ENCODE data around the gene CDKAL1. TPM values are rescaled to one million over a fixed set of nuclear protein-coding genes. Genes with fewer than 3 reads are reported as not detected.

Gene CDKAL1
- total and polyA plus RNA-seq, 10 of the 15 experiments (the other 5 are each of a cell fraction or from before 2014, with no cell fraction given), result 10.7 to 26.9 (median 17.3) TPM

DNA sequence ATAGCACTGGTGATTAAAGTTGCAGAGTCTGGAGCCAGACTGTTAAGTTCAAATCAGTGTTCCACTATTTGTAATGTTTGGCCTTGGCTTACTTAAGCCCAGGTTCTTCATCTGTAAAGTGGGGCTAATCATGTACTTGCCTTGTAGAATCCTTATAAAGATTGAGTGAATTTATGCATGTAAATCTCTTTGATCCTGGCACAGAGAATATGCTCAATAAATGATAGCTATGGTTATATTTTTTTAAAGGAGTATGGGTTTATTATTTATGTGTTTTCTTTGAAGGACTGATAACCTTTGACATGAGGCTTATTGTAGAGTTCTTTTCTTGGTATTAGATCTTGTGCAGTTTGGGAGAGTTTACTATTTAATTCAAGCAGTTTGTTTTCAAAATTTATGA, 89.5 kb downstream of the CDKAL1 start:
- Histone ChIP-seq H4K20me1 (ENCODE audit: control insufficient read depth, insufficient read depth) (no peaks in the 10 kb centered on the region), H3K4me2 (ENCODE audit: control insufficient read depth, insufficient read depth) (no peak overlapping the region), H3K79me2 (ENCODE audit: control insufficient read depth, insufficient read depth, low read length) (no peaks in the 10 kb centered on the region), H3K4me1 (ENCODE audit: control insufficient read depth, insufficient read depth, low read length) (no peaks in the 10 kb centered on the region), H3K27me3 (replicated peaks in 1 of 2; ENCODE audit: control insufficient read depth in 2 of 2, insufficient read depth in 2 of 2, low read length in 1 of 2) (no peaks in the 10 kb centered on the region), H3K4me3 (no peak overlapping the region), H3K9me3 (replicated peaks; ENCODE audit: control insufficient read depth, insufficient read depth, low read length) (no peaks in the 10 kb centered on the region), H3K27ac (ENCODE audit: control insufficient read depth, insufficient read depth) (no peak overlapping the region), H2AFZ (ENCODE audit: control insufficient read depth, low read depth, low read length) (no peak overlapping the region), H3K36me3 (ENCODE audit: control insufficient read depth in 2 of 2, insufficient read depth in 2 of 2, low read length in 1 of 2) (no peaks in the 10 kb centered on the region), H3K9ac (ENCODE audit: control insufficient read depth, insufficient read depth, low read length) (no peak overlapping the region)
- intact Hi-C loops (cut with micrococcal nuclease; ENCODE audit: unreplicated experiment) (no loop called here), in situ Hi-C loops (cut with MboI) (no loop called here)
- FAIRE-seq, result no peak
- ChIA-PET POLR2A (no interaction called here), SMC1A (ENCODE audit: uncharacterized antibody, unreplicated experiment) (interaction anchor here (1.7 kb wide), 1 partner anchor 9 kb away, joined by 4 read pairs; no protein-coding TSS in a partner anchor), CTCF (no interaction called here), RAD21 (ENCODE audit: unreplicated experiment) (interaction anchor here (1.1 kb wide), 1 partner anchor 96 kb away, joined by 4 read pairs; no protein-coding TSS in a partner anchor)
- no peak for DNase-seq (ENCODE audit: low read depth, low spot score)
- ATAC-seq, result no peak
- BruUV-seq (replicated peaks), result no TSS peak
- TF ChIP-seq FOS (IDR thresholded peaks at IDR 0.05; ENCODE audit: borderline replicate concordance, extremely low read depth, insufficient read length), result no peak
- no peak for TF ChIP-seq RELA (IDR thresholded peaks at IDR 0.05; ENCODE audit: borderline replicate concordance, partially characterized antibody)
- TF ChIP-seq, protein P1, sequence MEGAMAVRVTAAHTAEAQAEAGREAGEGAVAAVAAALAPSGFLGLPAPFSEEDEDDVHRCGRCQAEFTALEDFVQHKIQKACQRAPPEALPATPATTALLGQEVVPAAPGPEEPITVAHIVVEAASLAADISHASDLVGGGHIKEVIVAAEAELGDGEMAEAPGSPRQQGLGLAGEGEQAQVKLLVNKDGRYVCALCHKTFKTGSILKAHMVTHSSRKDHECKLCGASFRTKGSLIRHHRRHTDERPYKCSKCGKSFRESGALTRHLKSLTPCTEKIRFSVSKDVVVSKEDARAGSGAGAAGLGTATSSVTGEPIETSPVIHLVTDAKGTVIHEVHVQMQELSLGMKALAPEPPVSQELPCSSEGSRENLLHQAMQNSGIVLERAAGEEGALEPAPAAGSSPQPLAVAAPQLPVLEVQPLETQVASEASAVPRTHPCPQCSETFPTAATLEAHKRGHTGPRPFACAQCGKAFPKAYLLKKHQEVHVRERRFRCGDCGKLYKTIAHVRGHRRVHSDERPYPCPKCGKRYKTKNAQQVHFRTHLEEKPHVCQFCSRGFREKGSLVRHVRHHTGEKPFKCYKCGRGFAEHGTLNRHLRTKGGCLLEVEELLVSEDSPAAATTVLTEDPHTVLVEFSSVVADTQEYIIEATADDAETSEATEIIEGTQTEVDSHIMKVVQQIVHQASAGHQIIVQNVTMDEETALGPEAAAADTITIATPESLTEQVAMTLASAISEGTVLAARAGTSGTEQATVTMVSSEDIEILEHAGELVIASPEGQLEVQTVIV (IDR thresholded peaks at IDR 0.05; ENCODE audit: borderline replicate concordance, partially characterized antibody), result no peak
- TF ChIP-seq, protein P2, sequence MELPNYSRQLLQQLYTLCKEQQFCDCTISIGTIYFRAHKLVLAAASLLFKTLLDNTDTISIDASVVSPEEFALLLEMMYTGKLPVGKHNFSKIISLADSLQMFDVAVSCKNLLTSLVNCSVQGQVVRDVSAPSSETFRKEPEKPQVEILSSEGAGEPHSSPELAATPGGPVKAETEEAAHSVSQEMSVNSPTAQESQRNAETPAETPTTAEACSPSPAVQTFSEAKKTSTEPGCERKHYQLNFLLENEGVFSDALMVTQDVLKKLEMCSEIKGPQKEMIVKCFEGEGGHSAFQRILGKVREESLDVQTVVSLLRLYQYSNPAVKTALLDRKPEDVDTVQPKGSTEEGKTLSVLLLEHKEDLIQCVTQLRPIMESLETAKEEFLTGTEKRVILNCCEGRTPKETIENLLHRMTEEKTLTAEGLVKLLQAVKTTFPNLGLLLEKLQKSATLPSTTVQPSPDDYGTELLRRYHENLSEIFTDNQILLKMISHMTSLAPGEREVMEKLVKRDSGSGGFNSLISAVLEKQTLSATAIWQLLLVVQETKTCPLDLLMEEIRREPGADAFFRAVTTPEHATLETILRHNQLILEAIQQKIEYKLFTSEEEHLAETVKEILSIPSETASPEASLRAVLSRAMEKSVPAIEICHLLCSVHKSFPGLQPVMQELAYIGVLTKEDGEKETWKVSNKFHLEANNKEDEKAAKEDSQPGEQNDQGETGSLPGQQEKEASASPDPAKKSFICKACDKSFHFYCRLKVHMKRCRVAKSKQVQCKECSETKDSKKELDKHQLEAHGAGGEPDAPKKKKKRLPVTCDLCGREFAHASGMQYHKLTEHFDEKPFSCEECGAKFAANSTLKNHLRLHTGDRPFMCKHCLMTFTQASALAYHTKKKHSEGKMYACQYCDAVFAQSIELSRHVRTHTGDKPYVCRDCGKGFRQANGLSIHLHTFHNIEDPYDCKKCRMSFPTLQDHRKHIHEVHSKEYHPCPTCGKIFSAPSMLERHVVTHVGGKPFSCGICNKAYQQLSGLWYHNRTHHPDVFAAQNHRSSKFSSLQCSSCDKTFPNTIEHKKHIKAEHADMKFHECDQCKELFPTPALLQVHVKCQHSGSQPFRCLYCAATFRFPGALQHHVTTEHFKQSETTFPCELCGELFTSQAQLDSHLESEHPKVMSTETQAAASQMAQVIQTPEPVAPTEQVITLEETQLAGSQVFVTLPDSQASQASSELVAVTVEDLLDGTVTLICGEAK (IDR thresholded peaks at IDR 0.05; ENCODE audit: borderline replicate concordance), result no peak
- no peak for TF ChIP-seq DPF2 (IDR thresholded peaks at IDR 0.05)
- TF ChIP-seq, protein P3, sequence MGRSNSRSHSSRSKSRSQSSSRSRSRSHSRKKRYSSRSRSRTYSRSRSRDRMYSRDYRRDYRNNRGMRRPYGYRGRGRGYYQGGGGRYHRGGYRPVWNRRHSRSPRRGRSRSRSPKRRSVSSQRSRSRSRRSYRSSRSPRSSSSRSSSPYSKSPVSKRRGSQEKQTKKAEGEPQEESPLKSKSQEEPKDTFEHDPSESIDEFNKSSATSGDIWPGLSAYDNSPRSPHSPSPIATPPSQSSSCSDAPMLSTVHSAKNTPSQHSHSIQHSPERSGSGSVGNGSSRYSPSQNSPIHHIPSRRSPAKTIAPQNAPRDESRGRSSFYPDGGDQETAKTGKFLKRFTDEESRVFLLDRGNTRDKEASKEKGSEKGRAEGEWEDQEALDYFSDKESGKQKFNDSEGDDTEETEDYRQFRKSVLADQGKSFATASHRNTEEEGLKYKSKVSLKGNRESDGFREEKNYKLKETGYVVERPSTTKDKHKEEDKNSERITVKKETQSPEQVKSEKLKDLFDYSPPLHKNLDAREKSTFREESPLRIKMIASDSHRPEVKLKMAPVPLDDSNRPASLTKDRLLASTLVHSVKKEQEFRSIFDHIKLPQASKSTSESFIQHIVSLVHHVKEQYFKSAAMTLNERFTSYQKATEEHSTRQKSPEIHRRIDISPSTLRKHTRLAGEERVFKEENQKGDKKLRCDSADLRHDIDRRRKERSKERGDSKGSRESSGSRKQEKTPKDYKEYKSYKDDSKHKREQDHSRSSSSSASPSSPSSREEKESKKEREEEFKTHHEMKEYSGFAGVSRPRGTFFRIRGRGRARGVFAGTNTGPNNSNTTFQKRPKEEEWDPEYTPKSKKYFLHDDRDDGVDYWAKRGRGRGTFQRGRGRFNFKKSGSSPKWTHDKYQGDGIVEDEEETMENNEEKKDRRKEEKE (IDR thresholded peaks at IDR 0.05), result no peak
- TF ChIP-seq, protein P4, sequence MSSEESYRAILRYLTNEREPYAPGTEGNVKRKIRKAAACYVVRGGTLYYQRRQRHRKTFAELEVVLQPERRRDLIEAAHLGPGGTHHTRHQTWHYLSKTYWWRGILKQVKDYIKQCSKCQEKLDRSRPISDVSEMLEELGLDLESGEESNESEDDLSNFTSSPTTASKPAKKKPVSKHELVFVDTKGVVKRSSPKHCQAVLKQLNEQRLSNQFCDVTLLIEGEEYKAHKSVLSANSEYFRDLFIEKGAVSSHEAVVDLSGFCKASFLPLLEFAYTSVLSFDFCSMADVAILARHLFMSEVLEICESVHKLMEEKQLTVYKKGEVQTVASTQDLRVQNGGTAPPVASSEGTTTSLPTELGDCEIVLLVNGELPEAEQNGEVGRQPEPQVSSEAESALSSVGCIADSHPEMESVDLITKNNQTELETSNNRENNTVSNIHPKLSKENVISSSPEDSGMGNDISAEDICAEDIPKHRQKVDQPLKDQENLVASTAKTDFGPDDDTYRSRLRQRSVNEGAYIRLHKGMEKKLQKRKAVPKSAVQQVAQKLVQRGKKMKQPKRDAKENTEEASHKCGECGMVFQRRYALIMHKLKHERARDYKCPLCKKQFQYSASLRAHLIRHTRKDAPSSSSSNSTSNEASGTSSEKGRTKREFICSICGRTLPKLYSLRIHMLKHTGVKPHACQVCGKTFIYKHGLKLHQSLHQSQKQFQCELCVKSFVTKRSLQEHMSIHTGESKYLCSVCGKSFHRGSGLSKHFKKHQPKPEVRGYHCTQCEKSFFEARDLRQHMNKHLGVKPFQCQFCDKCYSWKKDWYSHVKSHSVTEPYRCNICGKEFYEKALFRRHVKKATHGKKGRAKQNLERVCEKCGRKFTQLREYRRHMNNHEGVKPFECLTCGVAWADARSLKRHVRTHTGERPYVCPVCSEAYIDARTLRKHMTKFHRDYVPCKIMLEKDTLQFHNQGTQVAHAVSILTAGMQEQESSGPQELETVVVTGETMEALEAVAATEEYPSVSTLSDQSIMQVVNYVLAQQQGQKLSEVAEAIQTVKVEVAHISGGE (CRISPR knock-in tag; IDR thresholded peaks at IDR 0.05), result no peak
- TF ChIP-seq, protein P5, sequence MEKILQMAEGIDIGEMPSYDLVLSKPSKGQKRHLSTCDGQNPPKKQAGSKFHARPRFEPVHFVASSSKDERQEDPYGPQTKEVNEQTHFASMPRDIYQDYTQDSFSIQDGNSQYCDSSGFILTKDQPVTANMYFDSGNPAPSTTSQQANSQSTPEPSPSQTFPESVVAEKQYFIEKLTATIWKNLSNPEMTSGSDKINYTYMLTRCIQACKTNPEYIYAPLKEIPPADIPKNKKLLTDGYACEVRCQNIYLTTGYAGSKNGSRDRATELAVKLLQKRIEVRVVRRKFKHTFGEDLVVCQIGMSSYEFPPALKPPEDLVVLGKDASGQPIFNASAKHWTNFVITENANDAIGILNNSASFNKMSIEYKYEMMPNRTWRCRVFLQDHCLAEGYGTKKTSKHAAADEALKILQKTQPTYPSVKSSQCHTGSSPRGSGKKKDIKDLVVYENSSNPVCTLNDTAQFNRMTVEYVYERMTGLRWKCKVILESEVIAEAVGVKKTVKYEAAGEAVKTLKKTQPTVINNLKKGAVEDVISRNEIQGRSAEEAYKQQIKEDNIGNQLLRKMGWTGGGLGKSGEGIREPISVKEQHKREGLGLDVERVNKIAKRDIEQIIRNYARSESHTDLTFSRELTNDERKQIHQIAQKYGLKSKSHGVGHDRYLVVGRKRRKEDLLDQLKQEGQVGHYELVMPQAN (conservative IDR thresholded peaks at IDR 0.05), result no peak
